Measurements from ENCODE around the gene BEND6. TPM values are rescaled to one million over a fixed set of nuclear protein-coding genes. Genes with fewer than 3 reads are reported as not detected.
"Not testable (repeated sequence)": the region's sequence is repeated elsewhere in the genome, so short reads cannot be mapped to it uniquely, and the experiment has no call there.

Gene BEND6
- total and polyA plus RNA-seq, 2 experiments from 2014 or later, result 24.6 to 25.1 TPM

- Histone ChIP-seq H3K27ac (no peak overlapping the region), H2AFZ (no peak overlapping the region), H3K4me1 (ENCODE audit: insufficient read depth) (no peaks in the 10 kb centered on the region), H3K36me3 (ENCODE audit: low read depth) (no peaks in the 10 kb centered on the region), H3K27me3 (replicated peaks; ENCODE audit: insufficient read depth) (no peaks in the 10 kb centered on the region), H3K79me2 (ENCODE audit: insufficient read depth) (no peaks in the 10 kb centered on the region), H3K9ac (no peak overlapping the region), H3K9me2 (ENCODE audit: insufficient read depth) (no peaks in the 10 kb centered on the region), H3F3A (ENCODE audit: insufficient read depth) (no peaks in the 10 kb centered on the region), H3K4me3 (no peak overlapping the region), H3K9me3 (ENCODE audit: low read depth) (no peaks in the 10 kb centered on the region), H4K20me1 (ENCODE audit: insufficient read depth) (no peaks in the 10 kb centered on the region), H3K4me2 (ENCODE audit: unreplicated experiment) (no peak overlapping the region)
- WGBS, 2 experiments (ENCODE audit: low coverage in 1 of 2, low lambda C conversion rate in 2 of 2, missing lambda C conversion rate in 2 of 2), result 74 to 76% methylated on average over 3 of the region's 3 CpGs
- DNase-seq, result no peak
- in situ Hi-C loops (cut with MboI), result loop anchor here (10.0 kb wide), 1 partner anchor 128 kb away; no protein-coding TSS in a partner anchor
- TF ChIP-seq EZH2phosphoT487 (IDR thresholded peaks at IDR 0.05; ENCODE audit: insufficient read depth, low read depth), result no peak
- TF ChIP-seq EZH2 (IDR thresholded peaks at IDR 0.05; ENCODE audit: insufficient read depth, poor library complexity, severe bottlenecking), result no peak
Observed at GRCh38 chr6:57033228-57033627, 78.3 kb downstream of the BEND6 start.

DNA sequence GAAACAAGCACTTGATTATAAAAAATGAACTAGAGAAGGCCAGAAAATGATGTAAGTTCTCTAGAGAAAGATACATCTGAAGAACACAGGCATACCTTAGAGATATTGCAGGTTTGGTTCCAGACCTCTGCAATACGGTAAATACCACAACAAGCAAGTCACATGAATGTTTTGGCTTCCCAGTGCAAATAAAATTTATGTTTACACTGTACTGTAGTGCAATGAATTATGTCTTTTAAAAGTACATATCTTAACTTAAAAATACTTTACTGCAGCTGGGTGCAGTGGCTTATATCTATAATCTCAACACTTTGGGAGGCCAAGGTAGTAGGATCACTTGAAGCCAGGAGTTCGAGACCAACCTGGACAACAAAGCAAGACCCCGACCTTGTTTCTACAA lies 80.6 kb downstream of the BEND6 start:
- H3K9me3 ChIP-seq (ENCODE audit: low read depth), result no peaks in the 10 kb centered on the region
- no peaks in the 10 kb centered on the region for H3K27me3 ChIP-seq (replicated peaks; ENCODE audit: insufficient read depth)
- H3K79me2 ChIP-seq (ENCODE audit: insufficient read depth), result no peaks in the 10 kb centered on the region
- H3K36me3 ChIP-seq (ENCODE audit: low read depth), result no peaks in the 10 kb centered on the region
- TF ChIP-seq EZH2 (IDR thresholded peaks at IDR 0.05; ENCODE audit: insufficient read depth, poor library complexity, severe bottlenecking) (no peak), EZH2phosphoT487 (IDR thresholded peaks at IDR 0.05; ENCODE audit: insufficient read depth, low read depth) (no peak)
- H4K20me1 ChIP-seq (ENCODE audit: insufficient read depth), result no peaks in the 10 kb centered on the region
- in situ Hi-C loops (cut with MboI), result loop anchor here (10.0 kb wide), 1 partner anchor 131 kb away; no protein-coding TSS in a partner anchor
- no peak overlapping the region for H2AFZ ChIP-seq
- H3K4me1 ChIP-seq (ENCODE audit: insufficient read depth), result no peaks in the 10 kb centered on the region
- WGBS, 2 experiments (ENCODE audit: low coverage in 1 of 2, low lambda C conversion rate in 2 of 2, missing lambda C conversion rate in 2 of 2), result 16 to 27% methylated on average over 3 of the region's 3 CpGs
- no peak overlapping the region for H3K4me2 ChIP-seq (ENCODE audit: unreplicated experiment)
- no peaks in the 10 kb centered on the region for H3K9me2 ChIP-seq (ENCODE audit: insufficient read depth)
- H3K27ac ChIP-seq, result no peak overlapping the region
- H3F3A ChIP-seq (ENCODE audit: insufficient read depth), result no peaks in the 10 kb centered on the region
- H3K9ac ChIP-seq, result no peak overlapping the region
- no peak for DNase-seq
- H3K4me3 ChIP-seq, result no peak overlapping the region

- H3K36me3 ChIP-seq (ENCODE audit: low read depth), result no peaks in the 10 kb centered on the region
- no peaks in the 10 kb centered on the region for H3F3A ChIP-seq (ENCODE audit: insufficient read depth)
- H3K9me3 ChIP-seq (ENCODE audit: low read depth), result no peaks in the 10 kb centered on the region
- no peak overlapping the region for H3K4me3 ChIP-seq
- in situ Hi-C loops (cut with MboI), result loop anchor here (10.0 kb wide), 1 partner anchor 134 kb away; no protein-coding TSS in a partner anchor
- no peak overlapping the region for H3K27ac ChIP-seq
- H2AFZ ChIP-seq, result no peak overlapping the region
- 50 to 54% methylated on average over 2 of the region's 2 CpGs for WGBS, 2 experiments (ENCODE audit: low coverage in 1 of 2, low lambda C conversion rate in 2 of 2, missing lambda C conversion rate in 2 of 2)
- H3K4me2 ChIP-seq (ENCODE audit: unreplicated experiment), result no peak overlapping the region
- H4K20me1 ChIP-seq (ENCODE audit: insufficient read depth), result no peaks in the 10 kb centered on the region
- H3K27me3 ChIP-seq (replicated peaks; ENCODE audit: insufficient read depth), result no peaks in the 10 kb centered on the region
- no peaks in the 10 kb centered on the region for H3K4me1 ChIP-seq (ENCODE audit: insufficient read depth)
- H3K9ac ChIP-seq, result no peak overlapping the region
- TF ChIP-seq EZH2phosphoT487 (IDR thresholded peaks at IDR 0.05; ENCODE audit: insufficient read depth, low read depth) (no peak), EZH2 (IDR thresholded peaks at IDR 0.05; ENCODE audit: insufficient read depth, poor library complexity, severe bottlenecking) (no peak)
- no peaks in the 10 kb centered on the region for H3K9me2 ChIP-seq (ENCODE audit: insufficient read depth)
- H3K79me2 ChIP-seq (ENCODE audit: insufficient read depth), result no peaks in the 10 kb centered on the region
- DNase-seq, result no peak
Observed at GRCh38 chr6:57038906-57039305, 84.0 kb downstream of the BEND6 start.

- Histone ChIP-seq H3K36me3 (ENCODE audit: low read depth) (no peaks in the 10 kb centered on the region), H3F3A (ENCODE audit: insufficient read depth) (no peaks in the 10 kb centered on the region), H3K4me3 (no peak overlapping the region), H2AFZ (no peak overlapping the region), H3K4me1 (ENCODE audit: insufficient read depth) (no peaks in the 10 kb centered on the region), H3K9me2 (ENCODE audit: insufficient read depth) (no peaks in the 10 kb centered on the region), H3K4me2 (ENCODE audit: unreplicated experiment) (no peak overlapping the region), H4K20me1 (ENCODE audit: insufficient read depth) (no peaks in the 10 kb centered on the region), H3K79me2 (ENCODE audit: insufficient read depth) (no peaks in the 10 kb centered on the region), H3K27ac (no peak overlapping the region), H3K27me3 (replicated peaks; ENCODE audit: insufficient read depth) (no peaks in the 10 kb centered on the region), H3K9ac (no peak overlapping the region), H3K9me3 (ENCODE audit: low read depth) (no peaks in the 10 kb centered on the region)
- 71 to 72% methylated on average over 5 of the region's 5 CpGs for WGBS, 2 experiments (ENCODE audit: low coverage in 1 of 2, low lambda C conversion rate in 2 of 2, missing lambda C conversion rate in 2 of 2)
- TF ChIP-seq EZH2phosphoT487 (IDR thresholded peaks at IDR 0.05; ENCODE audit: insufficient read depth, low read depth) (no peak), EZH2 (IDR thresholded peaks at IDR 0.05; ENCODE audit: insufficient read depth, poor library complexity, severe bottlenecking) (no peak)
- in situ Hi-C loops (cut with MboI), result no loop called here
- DNase-seq, result peak; percentile 19
Observed at GRCh38 chr6:57040011-57040410, 85.1 kb downstream of the BEND6 start.

GRCh38 chr6:57044061-57044460 lies 89.2 kb downstream of the BEND6 start:
- 33 to 39% methylated on average over 1 of the region's 1 CpG for WGBS, 2 experiments (ENCODE audit: low coverage in 1 of 2, low lambda C conversion rate in 2 of 2, missing lambda C conversion rate in 2 of 2)

More at GRCh38 chr6:57044061-57044460, 89.2 kb downstream of the BEND6 start:
- H3K9me2 ChIP-seq (ENCODE audit: insufficient read depth); H3K4me3 ChIP-seq; in situ Hi-C loops (cut with MboI); H2AFZ ChIP-seq; H3K27me3 ChIP-seq (replicated peaks; ENCODE audit: insufficient read depth); H4K20me1 ChIP-seq (ENCODE audit: insufficient read depth); H3K9me3 ChIP-seq (ENCODE audit: low read depth); H3K9ac ChIP-seq; DNase-seq; H3K27ac ChIP-seq; H3K4me2 ChIP-seq (ENCODE audit: unreplicated experiment); H3K36me3 ChIP-seq (ENCODE audit: low read depth); H3F3A ChIP-seq (ENCODE audit: insufficient read depth): not testable (repeated sequence)
- H3K79me2 ChIP-seq (ENCODE audit: insufficient read depth), result peaks cover 13% of the 10 kb centered on the region
- peaks cover 12% of the 10 kb centered on the region for H3K4me1 ChIP-seq (ENCODE audit: insufficient read depth)

All from GM23248 (cell line).